GM12892 (cell line): ENCODE data around the gene LMBR1.

Source experiments
- POLR2A ChIP-seq: IDR thresholded peaks from 2 replicates; pipeline ENCODE4 v1.6.1; 2011; ENCODE audit warnings: low read depth, low read length, control low read depth
- POLR2AphosphoS5 ChIP-seq: IDR thresholded peaks from 2 replicates; pipeline ENCODE4 v1.6.1; 2011; ENCODE audit warnings: low read depth, low read length, control low read depth
- TAF1 ChIP-seq: IDR thresholded peaks from 2 replicates; pipeline ENCODE4 v1.6.1; 2011; ENCODE audit warnings: low read depth, mild to moderate bottlenecking, control low read depth, low read length, borderline replicate concordance

GRCh38 chr7:156889746-156890145, 3.2 kb downstream of the LMBR1 start:
- no peak for TF ChIP-seq POLR2AphosphoS5
- TF ChIP-seq POLR2A, result no peak
- no peak for TF ChIP-seq TAF1
